GM21360 (cell line): Measurements from ENCODE around the gene ZNFX1.
"Not testable (repeated sequence)": the region's sequence is repeated elsewhere in the genome, so short reads cannot be mapped to it uniquely, and the experiment has no call there.

Experiments
- ATAC-seq: cut with Tn5 transposase; IDR thresholded peaks from one replicate; pipeline ENCODE4 v1.9.1; 2021; ENCODE audit warnings: mild to moderate bottlenecking, moderate library complexity; ENCODE audit not compliant: unreplicated experiment

The ZNFX1 gene

GRCh38 chr20:49278036-49278817 lies at the start of gene ZNFX1:
ZNFX1 (minus strand) TSS chr20:49278057; CDS start chr20:49275839, 2,218 bp downstream.
- ATAC-seq = peak; percentile 79

- ATAC-seq = no peak
Observed at GRCh38 chr20:49326026-49326425, 48.2 kb upstream of the ZNFX1 start.

GRCh38 chr20:49324306-49324705 lies 46.4 kb upstream of the ZNFX1 start:
- ATAC-seq = no peak

GRCh38 chr20:49323622-49324238 lies 45.9 kb upstream of the ZNFX1 start:
- ATAC-seq = no peak

- no peak for ATAC-seq
Observed at GRCh38 chr20:49320460-49320859, 42.6 kb upstream of the ZNFX1 start.

GRCh38 chr20:49319208-49319809 lies 41.5 kb upstream of the ZNFX1 start:
- no peak for ATAC-seq

GRCh38 chr20:49318430-49319207 lies 40.8 kb upstream of the ZNFX1 start:
- no peak for ATAC-seq

GRCh38 chr20:49318091-49318429 lies 40.2 kb upstream of the ZNFX1 start:
- no peak for ATAC-seq

- no peak for ATAC-seq
Observed at GRCh38 chr20:49316704-49317103, 38.8 kb upstream of the ZNFX1 start.

GRCh38 chr20:49315580-49315979 lies 37.7 kb upstream of the ZNFX1 start:
- ATAC-seq = no peak

GRCh38 chr20:49314052-49314451 lies 36.2 kb upstream of the ZNFX1 start:
- ATAC-seq = not testable (repeated sequence)

- ATAC-seq = no peak
Observed at GRCh38 chr20:49313283-49313682, 35.4 kb upstream of the ZNFX1 start.

- no peak for ATAC-seq
Observed at GRCh38 chr20:49312661-49313060, 34.8 kb upstream of the ZNFX1 start.

- no peak for ATAC-seq
Observed at GRCh38 chr20:49310705-49311104, 32.8 kb upstream of the ZNFX1 start.

- no peak for ATAC-seq
Observed at GRCh38 chr20:49308875-49309274, 31.0 kb upstream of the ZNFX1 start.

GRCh38 chr20:49306903-49307620 lies 29.2 kb upstream of the ZNFX1 start:
- no peak for ATAC-seq

- ATAC-seq = no peak
Observed at GRCh38 chr20:49303065-49303552, 25.3 kb upstream of the ZNFX1 start.

GRCh38 chr20:49297605-49298530 lies 20.0 kb upstream of the ZNFX1 start:
- ATAC-seq = no peak

- not testable (repeated sequence) for ATAC-seq
Observed at GRCh38 chr20:49294002-49294654, 16.3 kb upstream of the ZNFX1 start.
